HK-2 (cell line): Measurements from ENCODE around the gene UGT1A4.
"Not testable (repeated sequence)": the region's sequence is repeated elsewhere in the genome, so short reads cannot be mapped to it uniquely, and the experiment has no call there.

Source experiments
- DNase-seq: peaks from one replicate; pipeline ENCODE4 v3.0.0-alpha.2; 2018; ENCODE audit not compliant: unreplicated experiment

UGT1A4 gene

DNA sequence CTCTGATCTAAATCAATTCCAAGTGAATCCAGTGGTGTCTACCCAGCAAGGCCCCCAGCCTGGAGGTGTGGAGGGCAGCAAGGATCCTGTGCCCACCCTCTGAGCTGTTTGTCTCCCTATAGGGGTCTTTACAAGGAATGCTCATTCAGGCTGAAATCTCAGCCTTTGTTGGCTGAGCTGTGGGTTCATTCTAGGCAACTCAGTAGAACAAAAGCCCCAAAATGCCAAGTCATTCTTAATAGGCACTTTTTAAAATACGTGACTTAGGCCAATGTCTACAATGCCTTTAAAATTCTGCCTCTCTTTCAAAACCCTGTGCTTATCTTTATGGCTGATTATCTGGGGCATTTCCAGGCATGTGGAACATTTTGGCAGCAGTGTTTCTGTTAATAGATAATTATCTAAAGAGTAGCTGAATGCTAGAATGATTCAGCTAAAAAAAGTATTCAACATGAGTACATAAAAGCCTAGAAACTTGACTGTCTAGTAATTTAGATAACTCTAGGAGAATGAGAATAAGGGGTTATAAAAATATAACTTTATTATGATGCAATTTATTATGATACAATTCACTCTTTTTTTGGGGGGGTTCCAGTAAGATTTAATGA lies 18.4 kb upstream of the UGT1A4 start:
- peak; percentile 28 for DNase-seq

- not testable (repeated sequence) for DNase-seq
Measured at GRCh38 chr2:233700842-233701241, 17.7 kb upstream of the UGT1A4 start.

- DNase-seq: no peak
Measured at GRCh38 chr2:233702238-233702637, 16.3 kb upstream of the UGT1A4 start.

DNA sequence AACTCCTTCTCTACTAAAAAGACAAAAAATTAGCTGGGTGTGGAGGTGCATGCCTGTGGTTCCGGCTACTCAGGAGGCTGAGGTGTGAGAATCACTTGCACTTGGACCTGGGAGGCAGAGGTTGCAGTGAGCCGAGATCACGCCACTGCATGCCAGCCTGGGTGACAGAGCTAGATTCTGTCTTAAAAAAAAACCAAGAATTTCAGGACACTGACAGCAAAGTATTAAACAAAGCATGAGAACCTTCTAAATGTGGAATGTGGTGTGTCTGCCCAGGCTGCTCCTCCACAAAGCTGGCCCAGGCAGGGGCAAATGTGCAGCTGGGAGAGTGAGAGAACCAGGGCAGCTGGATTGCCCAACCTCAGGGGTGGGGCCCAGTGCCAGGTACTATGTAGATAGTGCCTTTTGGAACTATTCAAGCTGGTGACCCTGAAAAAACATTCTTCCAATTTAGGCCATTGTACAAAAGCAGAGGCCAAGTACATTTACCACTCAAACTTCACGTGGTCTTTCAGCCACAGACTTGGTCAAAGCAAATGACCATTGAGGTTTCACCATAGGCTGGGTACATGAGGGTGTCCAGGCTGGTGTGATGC lies 12.5 kb upstream of the UGT1A4 start:
- no peak for DNase-seq

DNA sequence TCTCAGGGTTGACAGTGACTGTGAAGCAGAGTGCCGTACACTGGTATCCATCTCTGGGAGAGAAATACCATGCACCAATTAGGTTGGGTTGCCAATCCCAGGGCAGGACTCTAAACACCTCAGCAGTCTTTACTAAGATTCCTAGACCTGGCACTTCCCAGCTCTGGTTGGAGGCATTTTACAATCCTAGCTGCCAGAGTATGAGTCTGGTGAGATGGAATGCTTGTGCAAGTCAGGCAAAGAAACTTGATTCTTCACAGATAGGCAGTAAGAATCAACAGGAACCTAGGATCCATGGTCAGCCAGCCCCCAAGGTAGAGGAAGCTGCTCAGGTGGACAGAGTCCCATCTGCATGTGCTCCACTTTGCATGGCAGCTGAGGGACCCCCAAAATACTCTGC lies 11.8 kb upstream of the UGT1A4 start:
- DNase-seq: no peak

- no peak for DNase-seq
Measured at GRCh38 chr2:233707940-233708644, 10.4 kb upstream of the UGT1A4 start.

GRCh38 chr2:233708942-233709341 lies 9.6 kb upstream of the UGT1A4 start:
- no peak for DNase-seq

- peak; percentile 87 for DNase-seq
Measured at GRCh38 chr2:233711312-233712008, 7.1 kb upstream of the UGT1A4 start.

- no peak for DNase-seq
Measured at GRCh38 chr2:233712611-233713261, 5.8 kb upstream of the UGT1A4 start, which contains the start of gene UGT1A5. TSS of gene UGT1A5 (plus strand) at chr2:233712907. CDS start at chr2:233712992, 85 bp downstream.

- no peak for DNase-seq
Measured at GRCh38 chr2:233713262-233713615, 5.3 kb upstream of the UGT1A4 start.

DNA sequence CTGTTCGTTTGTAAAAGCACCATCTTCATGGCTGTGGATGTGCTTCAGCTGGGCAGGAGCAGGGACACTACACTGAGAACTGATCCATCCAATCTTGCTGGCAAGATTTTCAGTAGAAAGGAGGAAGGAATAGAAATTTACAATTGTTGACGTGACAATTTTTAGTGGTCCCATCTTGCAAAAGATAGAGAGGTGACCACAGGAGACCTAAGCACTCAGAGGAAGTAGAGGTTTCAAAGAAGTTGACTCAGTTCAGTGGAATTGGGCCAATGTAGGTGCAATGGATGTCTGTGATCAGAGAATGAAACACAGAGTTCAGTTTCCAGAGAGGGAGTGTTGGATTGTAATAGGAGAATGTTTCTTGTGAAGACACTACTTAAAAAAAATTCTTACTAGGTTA lies 4.4 kb upstream of the UGT1A4 start:
- no peak for DNase-seq

- DNase-seq: no peak
Measured at GRCh38 chr2:233728723-233729301, 10.3 kb downstream of the UGT1A4 start, which contains the start of gene UGT1A3. TSS of gene UGT1A3 (plus strand) at chr2:233729042. CDS start at chr2:233729127, 85 bp downstream.

- DNase-seq: not testable (repeated sequence)
Measured at GRCh38 chr2:233736868-233737653, 18.5 kb downstream of the UGT1A4 start.

DNA sequence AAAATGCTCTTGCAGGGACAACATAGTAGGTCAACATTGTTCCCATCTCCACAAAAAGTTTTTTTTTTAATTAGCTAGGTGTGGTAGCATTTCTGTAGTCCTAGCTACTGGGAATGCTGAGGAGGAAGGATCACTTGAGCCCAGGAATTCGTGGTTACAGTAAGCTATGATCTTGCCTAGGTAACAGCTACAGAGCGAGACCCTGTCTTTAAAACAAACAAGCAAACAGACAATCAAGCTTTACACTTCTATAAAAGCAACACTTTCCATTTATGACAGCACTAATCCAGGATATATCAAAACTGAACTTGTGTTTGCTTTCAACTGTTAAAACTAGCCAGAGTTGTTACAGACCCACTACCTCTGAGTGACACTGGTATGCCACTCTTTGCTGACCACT lies 22.3 kb downstream of the UGT1A4 start:
- DNase-seq: no peak

GRCh38 chr2:233743464-233744259 lies 25.1 kb downstream of the UGT1A4 start:
- DNase-seq: no peak

GRCh38 chr2:233745073-233745755 lies 26.7 kb downstream of the UGT1A4 start:
- DNase-seq: no peak

GRCh38 chr2:233745838-233746237 lies 27.3 kb downstream of the UGT1A4 start:
- not testable (repeated sequence) for DNase-seq

GRCh38 chr2:233746475-233747282 lies 28.1 kb downstream of the UGT1A4 start:
- no peak for DNase-seq

DNA sequence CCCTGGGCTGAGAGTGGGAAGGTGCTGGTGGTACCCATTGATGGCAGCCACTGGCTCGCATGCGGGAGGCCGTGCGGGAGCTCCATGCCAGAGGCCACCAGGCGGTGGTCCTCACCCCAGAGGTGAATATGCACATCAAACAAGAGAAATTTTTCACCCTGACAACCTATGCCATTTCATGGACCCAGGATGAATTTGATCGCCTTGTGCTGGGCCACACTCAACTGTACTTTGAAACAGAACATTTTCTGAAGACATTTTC lies 28.7 kb downstream of the UGT1A4 start:
- no peak for DNase-seq
